H1 (cell line): ENCODE data around the gene ORC6. TPM values are rescaled to one million over a fixed set of nuclear protein-coding genes. Genes with fewer than 3 reads are reported as not detected.

Experiments used
- E2F6 ChIP-seq: IDR thresholded peaks from 2 replicates; pipeline ENCODE4 v1.6.1; 2012; ENCODE audit warnings: inconsistent platforms
- FOSL1 ChIP-seq: IDR thresholded peaks from 2 replicates; pipeline ENCODE4 v1.6.1; 2011; ENCODE audit warnings: mild to moderate bottlenecking, low read depth, low read length, moderate library complexity; ENCODE audit not compliant: insufficient read depth
- KDM5A ChIP-seq: fragments of 200-600 bp; IDR thresholded peaks from 2 replicates; pipeline ENCODE4 v1.7.1; 2012; ENCODE audit warnings: mild to moderate bottlenecking, low read length, inconsistent platforms, mixed read lengths
- NRF1 ChIP-seq: IDR thresholded peaks from 2 replicates; pipeline ENCODE4 v1.6.1; 2011; ENCODE audit warnings: mild to moderate bottlenecking, low read depth, low read length, improper control_type of control experiment
- RNF2 ChIP-seq: fragments of 200-900, 300-1000 bp; sonication (generic); IDR thresholded peaks from 2 replicates; pipeline ENCODE4 v1.7.1; 2016; ENCODE audit warnings: borderline replicate concordance, low read depth, mild to moderate bottlenecking, antibody characterized with exemption, low read length; ENCODE audit not compliant: poor library complexity, severe bottlenecking; ENCODE audit errors: missing control alignments
- SP1 ChIP-seq: IDR thresholded peaks from 2 replicates; pipeline ENCODE4 v1.6.1; 2011; ENCODE audit warnings: low read depth, low read length
- polyA plus RNA-seq, 7 experiments: library from polyadenylated mRNA; depleted of rRNA in 3 of 7; stranded (reverse) in 5 of 7; unstranded in 2 of 7; fragments of >200 nt in 5 of 7; fragments of 200-250 nt in 2 of 7; gene quantifications; 1 replicate in 5 of 7; 2 replicates in 1 of 7; 4 replicates in 1 of 7; pipeline versions ENCODE4 v1.2.1 to v1.2.3, GENCODE V29; 2011 to 2013; ENCODE audit warnings: missing spikeins in 2 of 7, mixed read lengths in 2 of 7
- total RNA-seq: library from RNA; stranded (reverse); fragmentation: NEBNext Ultra II Directional; extraction: Animal tissue kit (Norgen Biotek cat#: 25700); gene quantifications from 2 replicates; pipeline ENCODE4 v1.2.1, GENCODE V29; 2021
- TF ChIP-seq, protein P1 (sequence below), 3 experiments: IDR thresholded peaks; 1 replicate in 2 of 3; 2 replicates in 1 of 3; pipeline versions ENCODE4 v1.5.1 to v1.6.1; 2011; ENCODE audit warnings: low read length in 3 of 3, mild to moderate bottlenecking in 3 of 3, inconsistent platforms in 2 of 3, low read depth in 1 of 3, moderate library complexity in 1 of 3; ENCODE audit not compliant: insufficient read depth in 1 of 3; ENCODE audit errors: control extremely low read depth in 1 of 3
- TF ChIP-seq, protein P2 (sequence below): IDR thresholded peaks from 2 replicates; pipeline ENCODE4 v1.6.1; 2012; ENCODE audit warnings: inconsistent platforms

The ORC6 gene
- total and polyA plus RNA-seq, 2 of the 8 experiments (the other 6 are each of a cell fraction or from before 2014, with no cell fraction given): 41.8 to 67.4 TPM

DNA sequence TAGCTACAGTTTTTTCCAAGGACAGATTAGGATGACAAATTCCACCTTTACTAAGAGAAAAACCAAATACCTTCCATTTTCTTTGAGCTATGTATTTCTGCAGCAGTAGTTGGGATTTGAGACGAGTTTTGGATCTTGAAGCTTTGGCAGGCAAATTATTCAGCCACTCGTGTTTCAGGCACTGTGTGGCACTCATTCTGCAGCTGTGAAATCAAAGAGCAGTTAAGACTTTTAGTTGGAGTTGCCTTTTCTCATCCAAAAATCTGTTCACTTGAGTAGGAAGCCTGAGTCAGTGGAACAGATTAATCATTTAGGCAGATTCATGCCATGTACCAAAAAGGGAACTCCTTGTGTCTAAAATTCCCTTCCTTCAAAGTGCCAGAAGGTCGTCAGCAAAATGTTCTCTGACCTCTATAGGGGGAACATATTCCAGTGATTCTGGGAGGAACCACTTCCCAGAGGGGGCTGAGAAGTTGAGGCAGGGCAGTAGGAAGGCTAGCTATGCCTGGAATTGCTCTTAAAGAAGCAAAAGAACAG, 20.1 kb downstream of the ORC6 start (continued):
- TF ChIP-seq FOSL1: no peak
- TF ChIP-seq, protein P1, sequence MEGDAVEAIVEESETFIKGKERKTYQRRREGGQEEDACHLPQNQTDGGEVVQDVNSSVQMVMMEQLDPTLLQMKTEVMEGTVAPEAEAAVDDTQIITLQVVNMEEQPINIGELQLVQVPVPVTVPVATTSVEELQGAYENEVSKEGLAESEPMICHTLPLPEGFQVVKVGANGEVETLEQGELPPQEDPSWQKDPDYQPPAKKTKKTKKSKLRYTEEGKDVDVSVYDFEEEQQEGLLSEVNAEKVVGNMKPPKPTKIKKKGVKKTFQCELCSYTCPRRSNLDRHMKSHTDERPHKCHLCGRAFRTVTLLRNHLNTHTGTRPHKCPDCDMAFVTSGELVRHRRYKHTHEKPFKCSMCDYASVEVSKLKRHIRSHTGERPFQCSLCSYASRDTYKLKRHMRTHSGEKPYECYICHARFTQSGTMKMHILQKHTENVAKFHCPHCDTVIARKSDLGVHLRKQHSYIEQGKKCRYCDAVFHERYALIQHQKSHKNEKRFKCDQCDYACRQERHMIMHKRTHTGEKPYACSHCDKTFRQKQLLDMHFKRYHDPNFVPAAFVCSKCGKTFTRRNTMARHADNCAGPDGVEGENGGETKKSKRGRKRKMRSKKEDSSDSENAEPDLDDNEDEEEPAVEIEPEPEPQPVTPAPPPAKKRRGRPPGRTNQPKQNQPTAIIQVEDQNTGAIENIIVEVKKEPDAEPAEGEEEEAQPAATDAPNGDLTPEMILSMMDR (IDR thresholded peaks at IDR 0.05; ENCODE audit: control extremely low read depth in 1 of 3, insufficient read depth in 1 of 3, low read depth in 1 of 3, low read length in 3 of 3): no peak
- TF ChIP-seq NRF1: no peak
- no peak for TF ChIP-seq E2F6
- TF ChIP-seq, protein P2, sequence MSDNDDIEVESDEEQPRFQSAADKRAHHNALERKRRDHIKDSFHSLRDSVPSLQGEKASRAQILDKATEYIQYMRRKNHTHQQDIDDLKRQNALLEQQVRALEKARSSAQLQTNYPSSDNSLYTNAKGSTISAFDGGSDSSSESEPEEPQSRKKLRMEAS: no peak
- TF ChIP-seq RNF2: no peak
- no peak for TF ChIP-seq SP1
- TF ChIP-seq KDM5A: no peak
